Measurements from ENCODE around the gene GNAQ. TPM values are rescaled to one million over a fixed set of nuclear protein-coding genes. Genes with fewer than 3 reads are reported as not detected.
A peak's percentile ranks its signal among the peaks of the same experiment; 100 is the strongest.

The GNAQ gene
- total and polyA plus RNA-seq, 2 experiments from 2014 or later = 25.7 to 47.9 TPM

GRCh38 chr9:77839459-77840140 lies 192.0 kb downstream of the GNAQ start:
- no peaks in the 10 kb centered on the region for H3K36me3 ChIP-seq (replicated peaks; ENCODE audit: insufficient read depth, low read depth)
- DNase-seq (ENCODE audit: low spot score) = peak; percentile 38
- no peak overlapping the region for H3K4me3 ChIP-seq
- no peak overlapping the region for H2AFZ ChIP-seq
- H4K20me1 ChIP-seq (ENCODE audit: insufficient read depth, poor library complexity, severe bottlenecking) = peaks cover 9% of the 10 kb centered on the region
- no peaks in the 10 kb centered on the region for H3K9me3 ChIP-seq (ENCODE audit: low read depth)
- TF ChIP-seq EZH2 (IDR thresholded peaks at IDR 0.05; ENCODE audit: borderline replicate concordance) = no peak
- TF ChIP-seq CTCF (IDR thresholded peaks at IDR 0.05; ENCODE audit: poor library complexity) = no peak
- TF ChIP-seq EZH2phosphoT487 (IDR thresholded peaks at IDR 0.05; ENCODE audit: low read depth, severe bottlenecking, unreplicated experiment) = no peak
- H3K79me2 ChIP-seq = peaks cover 58% of the 10 kb centered on the region
- no peaks in the 10 kb centered on the region for H3K27me3 ChIP-seq
- 58% methylated on average over 6 of the region's 6 CpGs for WGBS (ENCODE audit: low lambda C conversion rate, missing lambda C conversion rate)
- no peaks in the 10 kb centered on the region for H3K9me2 ChIP-seq (replicated peaks; ENCODE audit: insufficient read depth)
- no peak overlapping the region for H3K4me2 ChIP-seq
- H3K27ac ChIP-seq = peak overlapping the region; percentile 57
- H3K4me1 ChIP-seq (ENCODE audit: insufficient read depth) = peaks cover 19% of the 10 kb centered on the region

GRCh38 chr9:77838986-77839385 lies 192.6 kb downstream of the GNAQ start:
- Histone ChIP-seq H4K20me1 (ENCODE audit: insufficient read depth, poor library complexity, severe bottlenecking) (peaks cover 9% of the 10 kb centered on the region), H3K27ac (peak overlapping the region; percentile 57)

GRCh38 chr9:77834898-77835488 lies 196.6 kb downstream of the GNAQ start:
- H3K27me3 ChIP-seq = no peaks in the 10 kb centered on the region
- no peak overlapping the region for H3K4me3 ChIP-seq
- no peak for DNase-seq (ENCODE audit: low spot score)
- no peaks in the 10 kb centered on the region for H3K9me3 ChIP-seq (ENCODE audit: low read depth)
- TF ChIP-seq CTCF (IDR thresholded peaks at IDR 0.05; ENCODE audit: poor library complexity) (no peak), EZH2 (IDR thresholded peaks at IDR 0.05; ENCODE audit: borderline replicate concordance) (no peak), EZH2phosphoT487 (IDR thresholded peaks at IDR 0.05; ENCODE audit: low read depth, severe bottlenecking, unreplicated experiment) (no peak)
- 72% methylated on average over 4 of the region's 4 CpGs for WGBS (ENCODE audit: low lambda C conversion rate, missing lambda C conversion rate)
- H4K20me1 ChIP-seq (ENCODE audit: insufficient read depth, poor library complexity, severe bottlenecking) = peaks cover 9% of the 10 kb centered on the region
- peaks cover 19% of the 10 kb centered on the region for H3K4me1 ChIP-seq (ENCODE audit: insufficient read depth)
- no peak overlapping the region for H3K4me2 ChIP-seq
- H3K9me2 ChIP-seq (replicated peaks; ENCODE audit: insufficient read depth) = no peaks in the 10 kb centered on the region
- H2AFZ ChIP-seq = no peak overlapping the region
- no peaks in the 10 kb centered on the region for H3K36me3 ChIP-seq (replicated peaks; ENCODE audit: insufficient read depth, low read depth)
- no peak overlapping the region for H3K27ac ChIP-seq
- H3K79me2 ChIP-seq = peaks cover 60% of the 10 kb centered on the region

More at GRCh38 chr9:77838986-77839385, 192.6 kb downstream of the GNAQ start:
- H3K27me3 ChIP-seq = no peaks in the 10 kb centered on the region
- H3K9me2 ChIP-seq (replicated peaks; ENCODE audit: insufficient read depth) = no peaks in the 10 kb centered on the region
- WGBS (ENCODE audit: low lambda C conversion rate, missing lambda C conversion rate) = 84% methylated on average over 1 of the region's 1 CpG
- DNase-seq (ENCODE audit: low spot score) = no peak
- H3K4me1 ChIP-seq (ENCODE audit: insufficient read depth) = peaks cover 19% of the 10 kb centered on the region
- H3K36me3 ChIP-seq (replicated peaks; ENCODE audit: insufficient read depth, low read depth) = no peaks in the 10 kb centered on the region
- no peaks in the 10 kb centered on the region for H3K9me3 ChIP-seq (ENCODE audit: low read depth)
- no peak for TF ChIP-seq EZH2phosphoT487 (IDR thresholded peaks at IDR 0.05; ENCODE audit: low read depth, severe bottlenecking, unreplicated experiment)
- no peak overlapping the region for H3K4me3 ChIP-seq
- no peak overlapping the region for H2AFZ ChIP-seq
- peaks cover 52% of the 10 kb centered on the region for H3K79me2 ChIP-seq
- no peak overlapping the region for H3K4me2 ChIP-seq
